BLaER1 (cell line): Measurements from ENCODE around the gene GABRB2.
A peak's percentile ranks its signal among the peaks of the same experiment; 100 is the strongest.
"Not testable (repeated sequence)": the region's sequence is repeated elsewhere in the genome, so short reads cannot be mapped to it uniquely, and the experiment has no call there.

Experiments
- H3K27ac ChIP-seq: shearing (Covaris generic); formaldehyde crosslinking; 2 replicates; pipeline ENCODE4 v1.8.1; 2022
- H3K27me3 ChIP-seq: shearing (Covaris generic); formaldehyde crosslinking; 2 replicates; pipeline ENCODE4 v1.8.1; 2022
- H3K36me3 ChIP-seq: shearing (Covaris generic); formaldehyde crosslinking; 2 replicates; pipeline ENCODE4 v1.8.1; 2022
- H3K4me1 ChIP-seq: shearing (Covaris generic); formaldehyde crosslinking; 2 replicates; pipeline ENCODE4 v1.8.1; 2022
- H3K4me2 ChIP-seq: shearing (Covaris generic); formaldehyde crosslinking; 2 replicates; pipeline ENCODE4 v1.8.1; 2022
- H3K4me3 ChIP-seq: shearing (Covaris generic); formaldehyde crosslinking; 2 replicates; pipeline ENCODE4 v1.8.1; 2022
- H3K9ac ChIP-seq: shearing (Covaris generic); formaldehyde crosslinking; 2 replicates; pipeline ENCODE4 v1.8.1; 2022
- H3K9me3 ChIP-seq: shearing (Covaris generic); formaldehyde crosslinking; 2 replicates; pipeline ENCODE4 v1.8.1; 2022
- H4K20me1 ChIP-seq: shearing (Covaris generic); formaldehyde crosslinking; 2 replicates; pipeline ENCODE4 v1.8.1; 2022
- Cebpa-rat ChIP-seq: shearing (Covaris generic); IDR thresholded peaks from 2 replicates; pipeline ENCODE4 v1.8.1; 2022

The GABRB2 gene

DNA sequence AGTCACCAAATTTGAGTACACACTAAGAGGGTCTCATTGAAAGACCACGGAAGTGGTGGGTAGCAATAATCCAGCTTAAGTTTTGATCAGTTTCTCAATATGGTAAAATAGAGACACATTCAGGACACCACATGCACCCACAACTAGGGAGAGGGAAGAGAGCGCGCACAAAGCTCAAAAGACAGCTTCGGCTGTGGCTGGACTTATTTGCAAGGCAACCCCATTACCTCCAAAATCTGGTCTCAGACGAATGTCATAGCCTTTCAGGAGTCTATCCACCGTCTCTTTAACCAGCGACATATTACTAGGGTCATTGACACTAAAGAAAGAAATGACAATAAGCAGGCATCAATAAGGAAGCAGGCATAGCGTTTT lies 443 bp downstream of the GABRB2 start:
- Histone ChIP-seq H3K4me2 (peak overlapping the region; percentile 51), H3K27ac (no peak overlapping the region), H3K9ac (no peak overlapping the region), H4K20me1 (no peaks in the 10 kb centered on the region), H3K9me3 (no peaks in the 10 kb centered on the region), H3K27me3 (peaks cover 40% of the 10 kb centered on the region), H3K36me3 (no peaks in the 10 kb centered on the region), H3K4me3 (peak overlapping the region; percentile 74), H3K4me1 (no peaks in the 10 kb centered on the region)
- no peak for TF ChIP-seq Cebpa-rat

DNA sequence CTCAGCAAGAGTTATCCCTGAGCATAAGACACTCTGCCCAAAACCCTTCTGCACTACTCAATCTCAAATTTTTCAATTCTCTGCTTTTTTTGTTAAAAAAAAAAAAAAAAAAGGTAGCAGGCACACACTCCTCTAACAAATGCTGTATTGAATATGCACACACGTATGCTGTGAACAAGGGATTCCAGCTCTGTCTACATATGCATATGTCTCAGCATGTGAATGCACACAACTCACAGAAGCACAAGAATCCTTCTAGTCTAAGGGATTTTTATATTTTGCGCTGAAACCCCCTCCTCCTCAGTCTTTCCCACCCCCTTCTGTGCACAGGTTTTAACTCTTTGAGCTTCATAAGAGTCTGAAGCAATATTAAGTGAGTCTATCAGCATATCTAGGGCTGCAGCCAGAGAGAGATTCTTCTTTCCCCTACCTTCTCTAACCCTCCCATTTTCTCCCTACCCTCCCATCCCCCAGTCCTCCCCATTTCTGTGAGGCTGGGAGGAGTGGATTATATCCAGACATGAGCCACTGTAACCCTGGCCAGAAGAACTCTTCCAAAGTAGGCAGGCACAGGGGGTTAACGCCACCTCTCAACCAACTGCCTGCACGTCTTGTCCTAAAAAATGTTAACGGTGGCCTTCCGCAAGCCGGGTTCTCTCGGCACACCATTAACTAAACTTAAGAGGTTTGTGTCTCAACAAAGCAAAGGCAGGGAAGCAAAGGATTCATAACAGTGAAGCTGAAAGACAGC lies 1.0 kb downstream of the GABRB2 start:
- peak overlapping the region; percentile 51; the same call in 1 of the 2 replicates for H3K4me2 ChIP-seq
- no peak overlapping the region for H3K9ac ChIP-seq
- H3K4me1 ChIP-seq = no peaks in the 10 kb centered on the region
- H3K4me3 ChIP-seq = no peak overlapping the region
- no peak for TF ChIP-seq Cebpa-rat
- no peaks in the 10 kb centered on the region for H3K36me3 ChIP-seq
- H4K20me1 ChIP-seq = no peaks in the 10 kb centered on the region
- peaks cover 40% of the 10 kb centered on the region for H3K27me3 ChIP-seq
- H3K27ac ChIP-seq = no peak overlapping the region
- H3K9me3 ChIP-seq = no peaks in the 10 kb centered on the region

DNA sequence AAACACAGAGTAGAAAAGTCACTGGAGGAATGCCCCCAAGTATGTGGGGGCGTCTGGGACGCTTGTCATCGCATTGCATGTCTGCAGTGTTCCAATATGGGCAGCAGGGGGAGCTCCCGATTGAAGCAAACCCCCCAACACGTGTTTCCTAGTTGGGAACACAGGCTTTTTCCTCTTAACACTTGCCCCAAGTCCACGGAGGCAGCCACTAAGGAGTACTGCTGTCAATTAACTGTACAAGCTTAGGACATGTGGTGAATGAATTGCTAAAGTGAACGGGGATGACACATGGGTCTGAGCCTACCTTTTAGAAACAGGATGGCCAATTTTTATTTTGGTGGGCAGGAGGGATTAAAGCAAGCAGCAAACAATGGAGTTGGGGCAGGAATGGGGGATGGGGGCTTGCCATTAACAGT lies 2.2 kb downstream of the GABRB2 start:
- Histone ChIP-seq H3K27me3 (peaks cover 40% of the 10 kb centered on the region), H3K4me2 (no peak overlapping the region), H4K20me1 (no peaks in the 10 kb centered on the region), H3K4me1 (no peaks in the 10 kb centered on the region), H3K27ac (no peak overlapping the region), H3K36me3 (no peaks in the 10 kb centered on the region), H3K4me3 (no peak overlapping the region), H3K9ac (no peak overlapping the region), H3K9me3 (no peaks in the 10 kb centered on the region)
- TF ChIP-seq Cebpa-rat = no peak

DNA sequence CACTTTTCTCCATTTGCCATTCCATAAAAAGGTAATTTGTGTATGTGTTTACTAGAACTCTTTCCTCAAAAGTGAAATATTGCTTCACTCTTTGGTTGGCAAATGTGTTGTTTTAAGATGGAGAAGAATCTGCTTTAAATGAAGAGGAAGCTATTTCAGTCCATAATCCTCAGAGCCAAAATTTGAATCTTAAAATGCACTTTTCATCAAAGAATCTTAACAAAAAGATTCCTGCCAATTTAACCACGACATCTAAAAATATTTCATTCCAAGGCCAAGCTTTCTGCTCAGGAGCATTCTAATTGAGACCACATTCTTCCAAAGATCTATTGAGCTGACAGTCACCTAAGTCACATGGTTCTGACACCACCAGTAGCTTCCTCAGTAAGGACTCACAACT lies 7.5 kb downstream of the GABRB2 start:
- no peak overlapping the region for H3K4me3 ChIP-seq
- no peaks in the 10 kb centered on the region for H3K36me3 ChIP-seq
- no peak overlapping the region for H3K27ac ChIP-seq
- no peaks in the 10 kb centered on the region for H3K9me3 ChIP-seq
- no peaks in the 10 kb centered on the region for H3K4me1 ChIP-seq
- H4K20me1 ChIP-seq = no peaks in the 10 kb centered on the region
- no peak overlapping the region for H3K9ac ChIP-seq
- no peaks in the 10 kb centered on the region for H3K27me3 ChIP-seq
- TF ChIP-seq Cebpa-rat = no peak
- no peak overlapping the region for H3K4me2 ChIP-seq

DNA sequence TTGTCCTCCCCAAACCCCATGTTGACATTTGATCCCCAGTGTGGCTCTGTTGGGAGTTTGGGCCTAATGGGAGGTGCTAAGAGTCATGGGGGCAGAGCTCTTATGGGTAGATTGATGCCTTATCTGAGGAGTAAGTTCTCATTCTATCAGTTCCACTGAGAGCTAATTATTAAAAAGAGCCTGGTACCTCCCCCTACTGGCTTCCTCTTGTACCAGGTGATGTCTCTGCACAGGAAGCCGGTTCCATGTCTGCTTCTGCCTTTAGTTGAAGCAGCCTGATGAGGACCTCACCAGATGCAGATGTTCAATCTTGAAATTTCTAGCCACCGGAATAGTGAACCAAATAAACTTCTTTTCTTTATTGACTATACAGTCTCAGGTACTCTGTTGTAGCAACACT lies 10.8 kb downstream of the GABRB2 start:
- no peaks in the 10 kb centered on the region for H3K9me3 ChIP-seq

DNA sequence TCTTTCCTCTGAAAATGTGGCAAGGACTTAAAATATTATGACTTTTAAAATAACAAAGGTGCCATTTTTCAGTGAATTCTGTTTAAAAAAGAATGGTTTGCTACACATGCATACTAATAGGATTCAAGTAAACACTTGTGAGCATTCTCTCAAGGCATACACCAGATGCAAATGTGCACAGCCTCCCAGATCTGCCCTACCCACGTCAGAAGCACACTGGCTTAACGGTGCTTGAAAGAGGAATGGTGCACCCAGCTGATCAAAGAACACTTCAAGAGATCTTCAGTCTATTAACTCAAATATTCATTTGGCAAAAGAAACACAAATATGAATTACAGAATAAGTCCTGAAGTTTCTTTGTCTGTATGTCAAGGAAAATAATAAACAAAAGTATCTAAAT lies 15.8 kb downstream of the GABRB2 start:
- no peak overlapping the region for H3K4me2 ChIP-seq
- H3K9ac ChIP-seq = no peak overlapping the region
- H3K4me1 ChIP-seq = no peaks in the 10 kb centered on the region
- no peaks in the 10 kb centered on the region for H3K9me3 ChIP-seq
- no peak for TF ChIP-seq Cebpa-rat
- no peak overlapping the region for H3K4me3 ChIP-seq
- H3K27me3 ChIP-seq = no peaks in the 10 kb centered on the region
- no peaks in the 10 kb centered on the region for H4K20me1 ChIP-seq
- H3K27ac ChIP-seq = no peak overlapping the region
- no peaks in the 10 kb centered on the region for H3K36me3 ChIP-seq

More for the DNA sequence above, 10.8 kb downstream of the GABRB2 start:
- Histone ChIP-seq H3K4me2 (no peak overlapping the region), H3K4me3 (no peak overlapping the region), H3K36me3 (no peaks in the 10 kb centered on the region), H4K20me1 (no peaks in the 10 kb centered on the region), H3K27ac (no peak overlapping the region), H3K9ac (no peak overlapping the region), H3K27me3 (no peaks in the 10 kb centered on the region), H3K4me1 (no peaks in the 10 kb centered on the region)
- TF ChIP-seq Cebpa-rat = no peak

DNA sequence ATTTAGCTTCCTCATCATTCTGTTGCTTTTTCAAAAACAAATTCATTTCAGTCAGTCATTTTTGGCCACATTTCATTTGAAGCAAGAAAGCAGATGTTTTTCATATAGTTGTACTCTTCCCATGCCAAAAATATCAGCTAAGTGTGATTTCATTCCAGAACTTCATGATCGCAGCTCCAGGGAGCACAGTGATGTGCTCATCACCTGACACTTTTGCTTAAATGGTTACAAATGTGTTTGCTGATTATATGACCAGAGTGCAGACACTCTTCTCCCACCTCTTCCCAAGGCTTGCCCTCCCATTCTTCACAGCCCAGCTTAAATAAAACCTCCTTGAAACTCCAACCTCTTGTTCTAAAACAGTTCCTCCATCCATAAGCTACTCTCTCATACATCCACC lies 32.6 kb downstream of the GABRB2 start:
- H3K9me3 ChIP-seq = peaks cover 3% of the 10 kb centered on the region; the same call in 1 of the 2 replicates
- no peak overlapping the region for H3K9ac ChIP-seq
- H3K36me3 ChIP-seq = no peaks in the 10 kb centered on the region
- no peaks in the 10 kb centered on the region for H3K27me3 ChIP-seq
- no peaks in the 10 kb centered on the region for H3K4me1 ChIP-seq
- no peaks in the 10 kb centered on the region for H4K20me1 ChIP-seq
- TF ChIP-seq Cebpa-rat = no peak
- H3K4me3 ChIP-seq = no peak overlapping the region
- H3K4me2 ChIP-seq = no peak overlapping the region
- H3K27ac ChIP-seq = no peak overlapping the region

DNA sequence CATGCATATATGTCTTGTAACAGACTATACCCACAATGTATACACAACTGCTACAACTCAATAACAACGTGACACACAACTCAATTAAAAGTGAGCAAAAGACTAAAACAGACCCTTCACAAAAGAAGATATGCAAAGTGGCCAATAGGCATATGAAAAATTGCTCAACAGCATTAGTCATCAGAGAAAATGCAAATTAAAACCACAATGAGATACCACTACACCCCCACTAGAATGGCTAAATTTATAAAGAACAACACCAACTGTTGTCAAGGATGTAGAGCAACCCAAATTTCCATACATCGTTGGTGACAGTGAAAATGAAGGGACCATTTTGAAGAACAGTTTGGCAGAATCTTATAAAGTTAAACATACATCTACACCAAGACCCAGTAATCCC lies 38.9 kb downstream of the GABRB2 start:
- H4K20me1 ChIP-seq = no peaks in the 10 kb centered on the region
- no peaks in the 10 kb centered on the region for H3K4me1 ChIP-seq
- no peak overlapping the region for H3K27ac ChIP-seq
- no peak overlapping the region for H3K4me2 ChIP-seq
- no peaks in the 10 kb centered on the region for H3K9me3 ChIP-seq
- H3K9ac ChIP-seq = no peak overlapping the region
- no peak for TF ChIP-seq Cebpa-rat
- no peaks in the 10 kb centered on the region for H3K27me3 ChIP-seq
- H3K4me3 ChIP-seq = no peak overlapping the region
- H3K36me3 ChIP-seq = no peaks in the 10 kb centered on the region

DNA sequence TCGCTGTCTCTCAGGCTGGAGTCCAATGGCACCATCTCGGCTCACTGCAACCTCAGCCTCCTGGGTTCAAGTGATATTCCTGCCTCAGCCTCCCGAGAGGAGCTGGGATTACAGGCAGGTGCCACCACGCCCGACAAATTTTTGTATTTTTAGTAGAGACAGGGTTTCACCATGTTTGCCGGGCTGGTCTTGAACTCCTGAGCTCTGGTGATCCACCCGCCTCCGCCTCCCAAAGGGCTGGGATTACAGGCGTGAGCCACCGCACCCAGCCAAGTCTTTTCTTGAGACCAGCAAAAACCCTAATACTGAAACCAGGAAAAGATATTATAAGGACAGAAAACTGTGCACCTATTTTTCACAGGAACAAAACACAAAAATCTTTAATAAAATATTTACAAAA lies 41.4 kb downstream of the GABRB2 start:
- H3K27me3 ChIP-seq, H3K4me3 ChIP-seq: not testable (repeated sequence)

DNA sequence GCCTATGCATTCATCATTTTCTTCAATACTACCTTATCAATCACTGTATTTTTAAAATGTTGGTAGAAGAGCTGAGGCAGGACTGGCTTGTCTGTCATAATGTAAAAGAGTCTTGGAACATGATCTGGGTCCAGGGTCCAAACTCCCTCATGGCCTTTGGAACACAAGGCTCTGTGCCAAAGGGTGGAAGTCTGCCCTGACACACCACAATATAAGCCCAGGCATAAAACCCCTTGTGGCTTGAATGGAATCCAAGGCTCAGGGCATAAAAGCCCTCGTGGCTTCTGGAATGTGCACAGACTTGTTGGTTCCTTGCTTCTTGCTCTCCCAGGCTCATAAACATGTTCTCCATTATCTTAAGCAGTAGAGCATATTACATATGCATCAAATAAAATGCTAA lies 48.0 kb downstream of the GABRB2 start:
- no peak overlapping the region for H3K9ac ChIP-seq
- H3K9me3 ChIP-seq = peaks cover 15% of the 10 kb centered on the region
- no peaks in the 10 kb centered on the region for H3K36me3 ChIP-seq
- H3K4me1 ChIP-seq = no peaks in the 10 kb centered on the region
- no peak for TF ChIP-seq Cebpa-rat
- no peak overlapping the region for H3K4me3 ChIP-seq
- no peaks in the 10 kb centered on the region for H4K20me1 ChIP-seq
- no peak overlapping the region for H3K4me2 ChIP-seq
- H3K27ac ChIP-seq = no peak overlapping the region
- no peaks in the 10 kb centered on the region for H3K27me3 ChIP-seq

More for the DNA sequence above, 41.4 kb downstream of the GABRB2 start:
- H4K20me1 ChIP-seq, H3K4me1 ChIP-seq, H3K4me2 ChIP-seq, H3K9me3 ChIP-seq, H3K36me3 ChIP-seq, H3K27ac ChIP-seq, H3K9ac ChIP-seq: not testable (repeated sequence)

DNA sequence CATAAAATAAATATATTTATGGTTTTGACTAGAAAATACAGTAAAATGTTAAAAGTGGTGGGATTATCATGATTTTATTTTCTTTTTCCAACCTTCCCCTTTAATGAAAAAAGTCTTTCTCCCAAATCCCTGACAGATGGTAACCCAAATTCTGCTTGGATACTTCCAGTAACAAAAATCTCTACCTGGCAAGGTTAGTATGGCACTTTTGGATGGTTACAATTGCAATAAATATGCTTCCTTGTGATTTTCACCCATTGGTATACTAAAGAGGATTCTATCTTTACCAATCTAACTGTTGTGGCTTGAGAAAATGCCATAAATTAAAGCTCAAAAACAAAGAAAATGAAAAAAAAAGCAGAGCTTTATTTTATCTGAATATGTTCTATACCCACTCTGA lies 62.8 kb downstream of the GABRB2 start:
- H3K4me1 ChIP-seq = no peaks in the 10 kb centered on the region
- no peaks in the 10 kb centered on the region for H4K20me1 ChIP-seq
- no peak for TF ChIP-seq Cebpa-rat
- H3K4me3 ChIP-seq = no peak overlapping the region
- H3K27me3 ChIP-seq = no peaks in the 10 kb centered on the region
- no peak overlapping the region for H3K27ac ChIP-seq
- H3K9me3 ChIP-seq = no peaks in the 10 kb centered on the region
- no peak overlapping the region for H3K9ac ChIP-seq
- no peaks in the 10 kb centered on the region for H3K36me3 ChIP-seq
- no peak overlapping the region for H3K4me2 ChIP-seq
